Spinal cord (tissue), 10 donors: ENCODE measurements around the gene RASA2. TPM values are rescaled to one million over a fixed set of nuclear protein-coding genes. Genes with fewer than 3 reads are reported as not detected.
A peak's percentile ranks its signal among the peaks of the same experiment; 100 is the strongest.

ENCODE experiments used
- DNase-seq, 6 donors: peaks; one replicate each; pipeline versions ENCODE4 v3.0.0 to v3.0.0-alpha.2; 2013 to 2015; ENCODE audit warnings: low spot score in 6 of 6, low read depth in 4 of 6
- H3K27ac ChIP-seq: one replicate; pipeline ENCODE4 v1.5.1; 2013; ENCODE audit warnings: low read depth, low read length, control low read depth
- H3K27me3 ChIP-seq: one replicate; pipeline ENCODE4 v1.6.1; 2013; ENCODE audit warnings: low read length; ENCODE audit not compliant: control insufficient read depth, insufficient read depth
- H3K36me3 ChIP-seq: one replicate; pipeline ENCODE4 v1.6.1; 2013; ENCODE audit warnings: low read length; ENCODE audit not compliant: control insufficient read depth, insufficient read depth
- H3K4me1 ChIP-seq: one replicate; pipeline ENCODE4 v1.6.1; 2013; ENCODE audit warnings: low read length; ENCODE audit not compliant: control insufficient read depth, insufficient read depth
- H3K4me3 ChIP-seq: one replicate; pipeline ENCODE4 v1.5.1; 2013; ENCODE audit warnings: low read depth, low read length, control low read depth
- H3K9me3 ChIP-seq: one replicate; pipeline ENCODE4 v1.6.1; 2013; ENCODE audit warnings: low read length; ENCODE audit not compliant: control insufficient read depth, insufficient read depth
- WGBS: methylation state at CpG from one replicate; pipeline ENCODE4 v1.1.5; 2013; ENCODE audit warnings: missing lambda C conversion rate; ENCODE audit not compliant: insufficient coverage; 5-methylcytosine and 5-hydroxymethylcytosine counted together
- polyA plus RNA-seq, 2 donors: library from polyadenylated mRNA; unstranded; fragments of 120-200 nt; gene quantifications; one replicate each; pipeline ENCODE4 v1.2.1, GENCODE V29; 2013; ENCODE audit not compliant: insufficient read length in 2 of 2
- total RNA-seq, 2 donors: library from RNA; depleted of rRNA in 1 of 2; stranded (reverse); fragments of 120-200 nt in 1 of 2; fragments of >200 nt in 1 of 2; gene quantifications; one replicate each; pipeline versions ENCODE4 v1.2.3 to v1.2.4, GENCODE V29; 2013 to 2014
- donor health status: healthy.

RASA2 gene
- total and polyA plus RNA-seq, 4 donors = 17.4 to 27.9 (median 19.0) TPM

DNA sequence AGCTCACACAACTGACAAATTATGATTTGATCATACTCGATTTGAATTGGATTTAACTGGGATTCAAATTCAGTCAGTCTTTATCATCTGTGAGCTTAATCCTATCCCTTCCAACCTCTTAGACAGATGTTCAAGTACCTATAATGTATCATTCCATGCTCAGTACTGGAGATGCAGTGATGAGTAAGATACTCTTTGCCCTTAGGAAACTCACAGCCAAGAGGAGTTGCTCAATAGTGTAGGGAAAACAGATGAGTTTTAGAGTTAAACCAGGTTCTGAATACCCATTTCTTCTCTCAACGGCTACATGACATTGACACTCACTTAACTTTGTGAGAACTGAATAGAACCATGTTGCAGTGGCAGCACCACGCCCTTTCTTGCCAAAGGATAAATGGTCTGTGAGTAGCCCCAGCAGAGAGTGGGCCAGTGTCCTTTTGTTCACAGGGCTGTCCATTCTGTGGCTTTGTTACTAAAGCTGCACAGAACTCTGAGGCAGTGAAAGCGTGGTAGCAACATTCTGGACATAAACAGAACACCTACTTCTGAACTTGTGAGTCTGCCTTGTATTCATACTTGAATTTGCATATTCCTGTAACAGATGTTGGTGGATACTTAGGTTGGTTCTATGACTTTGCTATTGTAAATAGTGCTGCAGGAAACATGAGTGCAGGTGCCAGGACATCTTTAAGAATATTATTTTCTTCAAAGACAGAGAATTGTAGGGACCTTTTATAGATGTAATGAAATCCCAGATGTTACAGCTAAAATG lies 91.6 kb downstream of the RASA2 start:
- Histone ChIP-seq H3K27ac (no peak overlapping the region), H3K27me3 (no peaks in the 10 kb centered on the region), H3K9me3 (no peaks in the 10 kb centered on the region), H3K4me1 (no peaks in the 10 kb centered on the region), H3K4me3 (no peak overlapping the region), H3K36me3 (peaks cover 8% of the 10 kb centered on the region)
- no peak for DNase-seq
- WGBS = 33% methylated on average over 2 of the region's 4 CpGs

DNA sequence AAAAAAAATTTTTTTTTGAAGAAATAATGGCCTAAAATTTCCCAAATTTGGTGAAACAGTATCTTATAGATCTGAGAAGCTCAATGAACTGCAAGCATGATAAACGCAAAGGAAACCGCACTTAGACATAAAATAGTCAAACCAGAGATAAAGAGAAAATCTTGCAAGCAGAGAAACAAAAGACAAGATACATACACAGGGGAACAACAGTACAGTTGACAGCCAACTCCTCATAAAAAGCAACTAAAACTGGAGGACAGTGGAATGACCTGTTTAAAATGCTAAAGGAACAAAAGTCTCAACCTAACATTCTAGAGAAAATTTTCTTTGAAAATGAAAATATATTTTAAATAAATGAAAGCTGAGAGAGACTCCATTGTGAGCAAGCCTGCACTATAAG lies 107.5 kb downstream of the RASA2 start:
- Histone ChIP-seq H3K4me1 (no peaks in the 10 kb centered on the region), H3K9me3 (peaks cover 1% of the 10 kb centered on the region), H3K27ac (no peak overlapping the region), H3K27me3 (no peaks in the 10 kb centered on the region), H3K36me3 (peaks cover 5% of the 10 kb centered on the region), H3K4me3 (no peak overlapping the region)
- DNase-seq = no peak
- no CpG with 5 or more reads among the region's 2 CpGs for WGBS

GRCh38 chr3:141597931-141598330 lies 111.1 kb downstream of the RASA2 start:
- Histone ChIP-seq H3K36me3 (peaks cover 12% of the 10 kb centered on the region), H3K27ac (no peak overlapping the region), H3K4me1 (no peaks in the 10 kb centered on the region), H3K27me3 (no peaks in the 10 kb centered on the region), H3K4me3 (no peak overlapping the region), H3K9me3 (peaks cover 8% of the 10 kb centered on the region)
- no peak for DNase-seq
- WGBS = no CpG with 5 or more reads among the region's 2 CpGs

DNA sequence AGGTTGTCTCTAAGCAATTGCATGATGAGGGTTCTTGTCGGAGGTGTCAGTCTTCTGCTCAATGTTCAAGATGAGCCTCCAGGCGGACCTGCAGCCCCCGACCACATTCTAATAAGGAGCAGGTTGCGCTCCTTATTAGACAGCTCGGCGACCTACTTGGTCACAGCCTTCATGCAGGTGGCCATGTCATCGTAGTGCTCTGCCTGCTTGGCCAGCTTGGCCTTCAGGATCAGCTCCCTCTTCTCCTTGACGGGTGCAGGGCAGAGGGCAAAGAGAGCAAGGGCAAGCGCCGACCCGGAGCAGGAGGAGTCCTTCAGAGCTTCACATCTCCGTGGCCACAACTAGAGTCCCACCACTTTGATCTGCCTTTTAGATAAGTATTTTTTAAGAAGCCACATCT lies 113.5 kb downstream of the RASA2 start:
- H3K27ac ChIP-seq = no peak overlapping the region
- H3K9me3 ChIP-seq = peaks cover 7% of the 10 kb centered on the region
- H3K27me3 ChIP-seq = no peaks in the 10 kb centered on the region
- no peaks in the 10 kb centered on the region for H3K4me1 ChIP-seq
- H3K36me3 ChIP-seq = peaks cover 12% of the 10 kb centered on the region
- no peak for DNase-seq
- WGBS = 97% methylated on average over 7 of the region's 12 CpGs
- no peak overlapping the region for H3K4me3 ChIP-seq

DNA sequence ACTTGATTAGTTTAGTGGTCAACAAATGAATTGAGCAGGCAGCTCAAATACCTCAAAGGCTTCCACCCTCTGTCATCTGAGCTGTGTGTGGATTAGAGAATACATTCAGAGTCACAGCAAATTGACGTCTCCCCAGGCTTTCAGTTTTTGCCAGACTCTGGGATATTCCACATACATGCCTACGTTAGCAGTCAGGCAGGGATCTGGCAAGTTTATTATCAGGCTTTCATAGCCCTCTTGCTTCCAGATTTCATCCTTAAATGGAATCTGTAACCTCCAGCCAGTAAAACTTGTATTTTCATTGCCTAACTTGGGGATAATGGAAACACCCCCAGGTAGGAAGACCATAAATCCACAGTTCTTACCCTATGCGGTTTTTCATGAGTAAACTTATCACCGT lies 115.9 kb downstream of the RASA2 start:
- H3K4me1 ChIP-seq = no peaks in the 10 kb centered on the region
- H3K27ac ChIP-seq = no peak overlapping the region
- H3K9me3 ChIP-seq = peaks cover 7% of the 10 kb centered on the region
- peaks cover 12% of the 10 kb centered on the region for H3K36me3 ChIP-seq
- no peaks in the 10 kb centered on the region for H3K27me3 ChIP-seq
- no peak for DNase-seq
- 93% methylated on average over 3 of the region's 4 CpGs for WGBS
- no peak overlapping the region for H3K4me3 ChIP-seq

DNA sequence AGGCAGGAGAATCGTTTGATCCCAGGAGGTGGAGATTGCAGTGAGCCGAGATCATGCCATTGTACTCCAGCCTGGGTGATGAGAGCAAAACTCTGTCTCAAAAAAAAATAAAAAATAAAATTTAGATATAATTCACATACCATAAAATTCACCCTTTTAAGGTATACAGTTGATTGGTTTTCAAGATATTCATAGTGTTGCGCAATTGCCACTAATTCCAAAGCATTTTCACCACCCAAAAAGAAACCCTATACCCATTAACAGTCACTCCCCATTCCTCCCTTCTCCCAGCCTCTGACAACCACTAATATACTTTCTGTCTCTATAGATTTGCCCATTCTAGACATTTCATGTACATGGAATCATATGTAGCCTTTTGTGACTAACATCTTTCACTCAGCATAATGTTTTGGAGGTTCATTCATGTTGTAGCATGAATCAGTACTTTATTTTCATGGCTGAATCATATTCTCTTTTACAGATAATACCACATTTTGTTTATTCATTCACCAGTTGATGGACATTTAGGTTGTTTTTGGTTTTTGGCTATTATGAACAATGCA lies 116.7 kb downstream of the RASA2 start:
- no peak for DNase-seq
- no peak overlapping the region for H3K4me3 ChIP-seq
- H3K27ac ChIP-seq = no peak overlapping the region
- peaks cover 12% of the 10 kb centered on the region for H3K36me3 ChIP-seq
- no CpG with 5 or more reads among the region's 3 CpGs for WGBS
- H3K27me3 ChIP-seq = no peaks in the 10 kb centered on the region
- H3K4me1 ChIP-seq = no peaks in the 10 kb centered on the region
- H3K9me3 ChIP-seq = peaks cover 7% of the 10 kb centered on the region

- Histone ChIP-seq H3K36me3 (peaks cover 3% of the 10 kb centered on the region), H3K27me3 (no peaks in the 10 kb centered on the region), H3K4me3 (no peak overlapping the region), H3K9me3 (peaks cover 7% of the 10 kb centered on the region), H3K4me1 (no peaks in the 10 kb centered on the region), H3K27ac (no peak overlapping the region)
- 100% methylated on average over 1 of the region's 2 CpGs for WGBS
- DNase-seq = no peak
Observed at GRCh38 chr3:141605883-141606282, 119.1 kb downstream of the RASA2 start.

DNA sequence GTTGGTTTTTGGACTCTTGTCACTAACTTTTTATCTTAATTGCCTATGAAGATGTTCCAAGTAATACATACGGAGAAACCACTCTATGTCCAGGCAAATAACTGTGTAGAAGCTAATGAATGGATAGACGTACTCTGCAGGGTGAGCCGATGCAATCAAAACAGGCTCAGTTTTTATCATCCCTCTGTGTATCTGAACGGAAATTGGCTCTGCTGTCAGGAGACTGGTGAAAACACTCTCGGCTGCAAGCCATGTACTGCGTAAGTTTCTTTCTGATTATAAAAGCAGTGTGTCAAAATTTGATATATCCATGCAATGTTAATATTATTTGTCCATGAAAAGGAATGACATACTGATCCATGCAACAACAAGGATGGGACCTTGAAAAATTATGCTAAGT lies 121.6 kb downstream of the RASA2 start:
- H3K9me3 ChIP-seq = no peaks in the 10 kb centered on the region
- no peak overlapping the region for H3K4me3 ChIP-seq
- no peaks in the 10 kb centered on the region for H3K4me1 ChIP-seq
- no CpG with 5 or more reads among the region's 6 CpGs for WGBS
- H3K27ac ChIP-seq = no peak overlapping the region
- no peaks in the 10 kb centered on the region for H3K27me3 ChIP-seq
- H3K36me3 ChIP-seq = no peaks in the 10 kb centered on the region
- DNase-seq = peak in 1 of 6 donors; percentile 20

GRCh38 chr3:141610939-141611338 lies 124.1 kb downstream of the RASA2 start:
- no peaks in the 10 kb centered on the region for H3K9me3 ChIP-seq
- peak in 1 of 6 donors; percentile 67 for DNase-seq
- H3K36me3 ChIP-seq = no peaks in the 10 kb centered on the region
- no peaks in the 10 kb centered on the region for H3K27me3 ChIP-seq
- no CpG with 5 or more reads among the region's 1 CpG for WGBS
- no peak overlapping the region for H3K27ac ChIP-seq
- no peaks in the 10 kb centered on the region for H3K4me1 ChIP-seq
- H3K4me3 ChIP-seq = no peak overlapping the region
